ENCODE measurements around the gene INTS15.
"Not testable (repeated sequence)": the region's sequence is repeated elsewhere in the genome, so short reads cannot be mapped to it uniquely, and the experiment has no call there.

The INTS15 gene

DNA sequence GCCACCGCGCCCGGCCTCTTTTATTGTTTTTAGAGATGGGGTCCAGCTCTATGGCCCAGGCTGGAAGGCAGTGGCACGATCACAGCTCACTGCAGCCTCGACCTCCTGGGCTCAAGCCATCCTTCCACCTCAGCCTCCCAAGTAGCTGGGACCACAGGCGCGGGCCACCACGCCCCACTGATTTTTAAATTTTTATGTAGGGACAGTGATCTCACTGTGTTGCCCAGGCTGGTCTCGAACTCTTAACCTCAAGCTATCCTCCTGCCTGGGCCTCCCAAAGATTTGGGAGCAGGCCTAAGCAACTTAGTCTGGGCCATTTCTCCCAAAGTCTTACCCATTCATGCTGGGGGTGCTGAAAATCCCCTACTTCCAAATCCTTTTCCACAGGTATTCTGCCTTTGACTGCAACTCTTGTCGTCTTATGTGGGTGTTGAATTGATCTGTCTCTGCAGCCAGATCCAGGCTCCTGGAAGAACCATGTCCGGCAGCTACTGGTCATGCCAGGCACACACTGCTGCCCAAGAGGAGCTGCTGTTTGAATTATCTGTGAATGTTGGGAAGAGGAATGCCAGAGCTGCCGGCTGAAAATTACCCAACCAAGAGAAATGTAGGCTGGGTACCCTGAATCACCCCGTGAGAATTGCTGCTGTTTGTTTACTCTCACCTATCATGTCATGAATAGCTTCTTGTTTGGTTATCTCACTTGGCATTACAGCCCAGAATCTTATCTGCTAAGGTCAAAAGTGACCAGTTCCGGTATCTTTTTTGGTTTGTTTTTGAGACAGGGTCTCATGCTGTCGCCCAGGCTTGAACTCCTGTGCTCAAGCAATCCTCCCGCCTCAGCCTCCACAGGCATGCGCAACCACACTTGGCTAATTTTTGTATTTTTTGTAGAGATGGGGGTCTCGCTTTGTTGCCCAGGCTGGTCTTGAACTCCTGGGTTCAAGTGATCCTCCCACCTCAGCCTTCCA is 11.4 kb upstream of the INTS15 start:
- peaks cover 4% of the 10 kb centered on the region for H3K36me3 ChIP-seq (ENCODE audit: control insufficient read depth, insufficient read depth, low read length)
- peak overlapping the region; percentile 70 for H3K4me3 ChIP-seq (replicated peaks; ENCODE audit: low read depth, low read length)
- no peaks in the 10 kb centered on the region for H3K27me3 ChIP-seq (replicated peaks; ENCODE audit: control insufficient read depth, insufficient read depth, low read length)
- no peak for TF ChIP-seq CTCF (IDR thresholded peaks at IDR 0.05; ENCODE audit: insufficient read depth, low read length, poor library complexity, severe bottlenecking)
- no peak for DNase-seq (ENCODE audit: extremely low read depth, insufficient read length)

GRCh38 chr7:6579446-6579845 is 10.4 kb upstream of the INTS15 start:
- no peak overlapping the region for H3K4me3 ChIP-seq (replicated peaks; ENCODE audit: low read depth, low read length)
- peaks cover 5% of the 10 kb centered on the region for H3K36me3 ChIP-seq (ENCODE audit: control insufficient read depth, insufficient read depth, low read length)
- no peaks in the 10 kb centered on the region for H3K27me3 ChIP-seq (replicated peaks; ENCODE audit: control insufficient read depth, insufficient read depth, low read length)
- DNase-seq (ENCODE audit: extremely low read depth, insufficient read length): no peak
- TF ChIP-seq CTCF (IDR thresholded peaks at IDR 0.05; ENCODE audit: insufficient read depth, low read length, poor library complexity, severe bottlenecking): peak; percentile 24

DNA sequence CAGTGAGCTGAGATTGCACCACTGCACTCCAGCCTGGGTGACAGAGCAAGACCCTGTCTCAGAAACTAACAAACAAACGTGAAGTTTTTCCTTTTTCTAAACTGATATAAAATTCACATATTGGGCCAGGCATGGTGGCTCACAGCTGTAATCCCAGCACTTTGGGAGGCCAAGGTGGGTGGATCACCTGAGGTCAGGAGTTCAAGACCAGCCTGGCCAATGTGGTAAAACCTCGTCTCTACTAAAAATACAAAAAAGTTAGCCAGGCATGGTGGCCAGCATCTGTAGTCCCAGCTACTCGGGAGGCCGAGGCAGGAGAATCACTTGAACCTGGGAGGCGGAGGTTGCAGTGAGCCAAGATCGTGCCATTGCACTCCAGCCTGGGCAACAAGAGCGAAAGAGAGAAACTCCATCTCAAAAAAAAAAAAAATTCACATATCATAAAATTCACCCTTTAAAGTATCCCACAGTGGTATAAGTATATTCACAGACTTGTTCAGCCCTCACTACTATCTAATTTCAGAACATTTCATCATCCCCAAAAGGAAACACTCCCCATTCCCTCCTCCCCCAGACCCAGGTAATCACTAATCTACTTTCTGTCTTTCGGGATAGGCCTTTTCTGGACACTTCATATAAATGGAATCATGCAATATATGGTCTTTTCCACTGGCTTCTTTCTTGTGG is 3.9 kb upstream of the INTS15 start:
- not testable (repeated sequence) for H3K4me3 ChIP-seq (replicated peaks; ENCODE audit: low read depth, low read length); H3K27me3 ChIP-seq (replicated peaks; ENCODE audit: control insufficient read depth, insufficient read depth, low read length); DNase-seq (ENCODE audit: extremely low read depth, insufficient read length); H3K36me3 ChIP-seq (ENCODE audit: control insufficient read depth, insufficient read depth, low read length)

- Histone ChIP-seq H3K36me3 (ENCODE audit: control insufficient read depth, insufficient read depth, low read length) (peaks cover 8% of the 10 kb centered on the region), H3K4me3 (replicated peaks; ENCODE audit: low read depth, low read length) (no peak overlapping the region), H3K27me3 (replicated peaks; ENCODE audit: control insufficient read depth, insufficient read depth, low read length) (no peaks in the 10 kb centered on the region)
- TF ChIP-seq CTCF (IDR thresholded peaks at IDR 0.05; ENCODE audit: insufficient read depth, low read length, poor library complexity, severe bottlenecking): no peak
- DNase-seq (ENCODE audit: extremely low read depth, insufficient read length): no peak
Measured at GRCh38 chr7:6588566-6588965, 1.3 kb upstream of the INTS15 start.

DNA sequence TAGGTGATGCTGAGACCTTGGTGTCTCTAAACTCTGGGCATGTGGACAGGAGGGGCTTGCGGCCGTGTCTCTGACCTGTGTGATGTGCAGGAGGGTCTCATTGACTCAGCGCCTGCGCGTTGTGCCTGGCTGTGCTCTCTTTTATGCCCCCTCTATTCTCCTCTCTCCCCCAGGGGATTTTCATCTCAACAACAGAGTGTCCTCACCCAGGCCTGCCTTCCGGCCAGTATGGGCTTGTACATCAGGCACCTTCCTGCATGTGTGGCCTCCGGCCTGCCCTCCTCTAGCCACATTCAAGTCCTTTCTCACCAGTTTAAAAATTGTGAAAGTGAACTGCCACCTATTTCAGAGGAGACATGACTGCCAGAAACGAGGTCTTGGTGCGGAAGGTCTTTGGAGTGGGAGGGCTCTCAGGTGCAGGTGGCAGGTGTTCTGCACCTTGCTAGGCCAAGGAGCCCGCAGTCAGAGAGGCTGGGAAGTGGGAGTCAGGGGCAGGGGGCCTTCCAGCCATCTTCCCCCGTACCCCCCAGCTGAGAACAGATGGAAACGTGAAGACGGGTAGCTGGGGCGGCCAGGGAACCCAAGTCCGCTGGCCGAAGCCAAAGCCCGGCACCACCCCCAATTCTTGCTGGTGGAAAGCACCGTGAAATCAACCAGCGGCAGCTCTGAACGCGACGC is 531 bp upstream of the INTS15 start:
- no peaks in the 10 kb centered on the region for H3K27me3 ChIP-seq (replicated peaks; ENCODE audit: control insufficient read depth, insufficient read depth, low read length)
- peak overlapping the region; percentile 11 for H3K4me3 ChIP-seq (replicated peaks; ENCODE audit: low read depth, low read length)
- no peak for TF ChIP-seq CTCF (IDR thresholded peaks at IDR 0.05; ENCODE audit: insufficient read depth, low read length, poor library complexity, severe bottlenecking)
- DNase-seq (ENCODE audit: extremely low read depth, insufficient read length): no peak
- H3K36me3 ChIP-seq (ENCODE audit: control insufficient read depth, insufficient read depth, low read length): peaks cover 14% of the 10 kb centered on the region
